Heart left ventricle (tissue), 16 donors: ENCODE measurements around the gene MIS12. TPM values are rescaled to one million over a fixed set of nuclear protein-coding genes. Genes with fewer than 3 reads are reported as not detected.

Experiments
- ATAC-seq, 4 donors: fragments of 200-7000 bp; cut with Tn5 transposase; one replicate each; pipeline ENCODE4 v1.9.1; 2020 to 2022; ENCODE audit warnings: moderate library complexity in 4 of 4, mild to moderate bottlenecking in 3 of 4, moderate number of reproducible peaks in 1 of 4
- DNase-seq, 5 donors: peaks; one replicate each; pipeline ENCODE4 v3.0.0-alpha.2; 2020
- H3K27ac ChIP-seq, 12 donors: fragments of 200-600 bp; sonication (generic) in 4 of 12; one replicate each; pipeline versions ENCODE4 v1.5.0 to v1.8.0; 2016 to 2022; ENCODE audit warnings: mild to moderate bottlenecking in 2 of 12
- H3K27me3 ChIP-seq, 9 donors: fragments of 200-600 bp; sonication (generic) in 2 of 9; one replicate each; pipeline versions ENCODE4 v1.5.1 to v1.8.0; 2016 to 2022; ENCODE audit warnings: mild to moderate bottlenecking in 3 of 9
- H3K36me3 ChIP-seq, 9 donors: fragments of 200-600 bp; sonication (generic) in 2 of 9; one replicate each; pipeline versions ENCODE4 v1.5.0 to v1.8.0; 2018 to 2022; ENCODE audit warnings: mild to moderate bottlenecking in 2 of 9
- H3K4me1 ChIP-seq, 12 donors: fragments of 200-600 bp; sonication (generic) in 4 of 12; one replicate each; pipeline versions ENCODE4 v1.5.0 to v1.8.0; 2016 to 2022; ENCODE audit warnings: mild to moderate bottlenecking in 3 of 12
- H3K4me3 ChIP-seq, 12 donors: fragments of 200-600 bp; sonication (generic) in 4 of 12; one replicate each; pipeline versions ENCODE4 v1.5.0 to v1.8.0; 2017 to 2022; ENCODE audit warnings: mild to moderate bottlenecking in 9 of 12, moderate library complexity in 4 of 12
- H3K9me3 ChIP-seq, 12 donors: fragments of 200-600 bp; sonication (generic) in 4 of 12; one replicate each; pipeline versions ENCODE4 v1.5.0 to v1.8.0; 2016 to 2022; ENCODE audit warnings: mild to moderate bottlenecking in 1 of 12
- POLR2A ChIP-seq, 2 donors: fragments of 450-650 bp; IDR thresholded peaks; one replicate each; pipeline ENCODE4 v1.6.1; 2017; ENCODE audit warnings: antibody characterized with exemption in 2 of 2, mild to moderate bottlenecking in 2 of 2, moderate library complexity in 2 of 2
- WGBS, 4 donors: extraction: QIAGEN DNeasy Blood & Tissue Kit in 2 of 4; methylation state at CpG; one replicate each; pipeline versions ENCODE4 v1.1.5 to v1.1.7; 2013 to 2018; 5-methylcytosine and 5-hydroxymethylcytosine counted together
- intact Hi-C, 10 donors: fragments of 100-400 bp; cut with DNase I; formaldehyde crosslinking; loops; one replicate each; pipeline versions ENCODE4 v1.11.1 to v1.14.2; 2022
- polyA plus RNA-seq, 2 donors: library from polyadenylated mRNA; stranded (reverse); fragments of 200-250 nt; gene quantifications; one replicate each; pipeline ENCODE4 v1.2.3, GENCODE V29; 2013
- total RNA-seq, 9 donors: library from RNA; depleted of rRNA in 2 of 9; stranded (reverse); fragments of >200 nt in 2 of 9; fragmentation: NEBNext Ultra II Directional in 3 of 9; extraction: Animal tissue kit (Norgen Biotek cat#: 25700) in 3 of 9; gene quantifications; one replicate each; pipeline versions ENCODE4 v1.1.0 to v1.2.4, GENCODE V29; 2016 to 2023
- TF ChIP-seq, protein P1 (sequence below), 12 donors: fragments of 200-600 bp; sonication (generic) in 4 of 12; IDR thresholded peaks; one replicate each; pipeline versions ENCODE4 v1.5.0 to v1.8.0; 2018 to 2022; ENCODE audit warnings: antibody characterized with exemption in 12 of 12, mild to moderate bottlenecking in 5 of 12
- donor health status: ischemic (EF 13 %, LVEDD 7.1; RV severe dilation, severe dysfunction).
- donor health status: healthy with polysubstance abuse.
- donor health status: DM: no; HTN: yes; CAD: no.
- donor health status: DM: no; HTN: no; CAD: no.
- donor health status: ischemic (EF 25% LVEDD 6.9; RV normal size, moderate dysfunction).
- donor health status: ischemic (EF 25% LVEDD 5.7; RV mildly dilated, moderate dysfunction).
- donor health status: healthy.
- donor health status: DM: yes; HTN: yes; CAD: no.
- donor health status: ischemic (EF 35%, LVEDD 5.7; RV mildly dilated, moderate dysfunction).
- donor health status: nonischemic (EF 11% LVEDD 7.7; RV severe dilation, severe dysfunction).
- donor health status: DM: yes; HTN: yes; CAD: no.
- donor health status: PGD.
- donor health status: ischemic (EF 29% LVEDD 5.4; RV normal size, mild dysfunction).
- donor health status: nonischemic (EF 23%, LVEDD 6.1; RV moderate dilation, normal function).

MIS12 gene
- total and polyA plus RNA-seq, 11 donors: 5.2 to 14.2 (median 11.0) TPM

DNA sequence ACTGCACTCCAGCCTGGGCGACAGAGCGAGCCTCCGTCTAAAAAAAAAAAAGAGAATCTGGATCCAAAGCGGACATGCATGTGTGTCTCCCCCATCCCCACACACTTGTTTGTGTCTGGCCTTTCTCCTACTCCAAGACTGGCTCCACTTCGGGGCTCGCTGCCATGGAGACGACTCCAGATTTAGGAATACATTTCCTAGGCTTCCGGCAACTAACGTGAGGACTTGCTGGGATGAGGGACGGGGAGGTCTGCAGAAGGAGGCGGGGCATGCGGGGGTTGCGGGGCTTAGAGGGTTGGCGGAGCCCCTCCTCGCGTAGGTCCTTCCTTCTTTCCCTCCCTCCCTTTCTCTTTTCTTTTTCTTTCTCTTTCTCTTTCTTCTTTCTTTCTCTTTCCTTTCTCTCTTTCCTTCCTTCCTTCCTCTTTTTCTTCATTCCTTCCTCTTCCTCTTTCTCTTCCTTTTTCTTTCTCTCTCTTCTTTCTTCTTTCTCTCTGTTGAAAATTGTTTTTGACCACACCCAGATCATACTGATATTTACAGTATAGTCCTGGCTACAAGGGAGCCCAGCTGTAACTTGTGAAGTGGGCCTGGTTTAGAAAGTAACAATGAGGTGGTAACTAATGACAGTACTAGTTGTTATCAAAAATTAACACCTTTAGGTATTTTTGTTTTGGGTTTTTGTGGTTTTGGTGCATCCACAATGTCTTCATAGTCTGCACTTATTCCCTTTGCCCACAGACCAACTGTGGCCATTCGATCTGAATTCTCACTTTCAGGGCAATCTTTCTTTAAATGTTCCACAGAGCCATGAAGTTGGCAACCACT is 25.2 kb downstream of the MIS12 start:
- peaks cover 0 to 55% (median 30%) of the 10 kb centered on the region in 9 donors for H3K36me3 ChIP-seq
- H3K4me3 ChIP-seq: no peak overlapping the region
- H3K27ac ChIP-seq: no peak overlapping the region
- no peak for TF ChIP-seq POLR2A (IDR thresholded peaks at IDR 0.05)
- TF ChIP-seq, protein P1, sequence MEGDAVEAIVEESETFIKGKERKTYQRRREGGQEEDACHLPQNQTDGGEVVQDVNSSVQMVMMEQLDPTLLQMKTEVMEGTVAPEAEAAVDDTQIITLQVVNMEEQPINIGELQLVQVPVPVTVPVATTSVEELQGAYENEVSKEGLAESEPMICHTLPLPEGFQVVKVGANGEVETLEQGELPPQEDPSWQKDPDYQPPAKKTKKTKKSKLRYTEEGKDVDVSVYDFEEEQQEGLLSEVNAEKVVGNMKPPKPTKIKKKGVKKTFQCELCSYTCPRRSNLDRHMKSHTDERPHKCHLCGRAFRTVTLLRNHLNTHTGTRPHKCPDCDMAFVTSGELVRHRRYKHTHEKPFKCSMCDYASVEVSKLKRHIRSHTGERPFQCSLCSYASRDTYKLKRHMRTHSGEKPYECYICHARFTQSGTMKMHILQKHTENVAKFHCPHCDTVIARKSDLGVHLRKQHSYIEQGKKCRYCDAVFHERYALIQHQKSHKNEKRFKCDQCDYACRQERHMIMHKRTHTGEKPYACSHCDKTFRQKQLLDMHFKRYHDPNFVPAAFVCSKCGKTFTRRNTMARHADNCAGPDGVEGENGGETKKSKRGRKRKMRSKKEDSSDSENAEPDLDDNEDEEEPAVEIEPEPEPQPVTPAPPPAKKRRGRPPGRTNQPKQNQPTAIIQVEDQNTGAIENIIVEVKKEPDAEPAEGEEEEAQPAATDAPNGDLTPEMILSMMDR (IDR thresholded peaks at IDR 0.05): no peak
- no peaks in the 10 kb centered on the region for H3K27me3 ChIP-seq
- no peak for DNase-seq
- 47 to 66% (median 57%) methylated on average over 17 of the region's 17 CpGs for WGBS, 4 donors
- H3K4me1 ChIP-seq: peaks cover 0 to 8% (median 0%) of the 10 kb centered on the region in 12 donors
- no peak for ATAC-seq
- intact Hi-C loops: no loop called here
- no peaks in the 10 kb centered on the region for H3K9me3 ChIP-seq

- H3K36me3 ChIP-seq: peaks cover 0 to 64% (median 43%) of the 10 kb centered on the region in 9 donors
These were observed 27.3 kb downstream of the MIS12 start for GRCh38 chr17:5513628-5514027.

GRCh38 chr17:5514976-5515375 is 28.6 kb downstream of the MIS12 start:
- ATAC-seq: no peak
- WGBS, 4 donors: 90 to 94% (median 93%) methylated on average over 10 of the region's 10 CpGs
- H3K27ac ChIP-seq: no peak overlapping the region
- H3K4me3 ChIP-seq: no peak overlapping the region
- no peaks in the 10 kb centered on the region for H3K27me3 ChIP-seq
- TF ChIP-seq POLR2A (IDR thresholded peaks at IDR 0.05): no peak
- TF ChIP-seq, protein P1 (IDR thresholded peaks at IDR 0.05): no peak
- H3K36me3 ChIP-seq: peaks cover 0 to 62% (median 43%) of the 10 kb centered on the region in 9 donors
- H3K4me1 ChIP-seq: peaks cover 0 to 8% (median 0%) of the 10 kb centered on the region in 12 donors
- intact Hi-C loops: no loop called here
- DNase-seq: no peak
- H3K9me3 ChIP-seq: no peaks in the 10 kb centered on the region

More at GRCh38 chr17:5513628-5514027, 27.3 kb downstream of the MIS12 start:
- Histone ChIP-seq H3K4me1 (peaks cover 0 to 8% (median 0%) of the 10 kb centered on the region in 12 donors), H3K27ac (no peak overlapping the region), H3K9me3 (no peaks in the 10 kb centered on the region), H3K4me3 (no peak overlapping the region), H3K27me3 (no peaks in the 10 kb centered on the region)
- intact Hi-C loops: no loop called here
- no peak for ATAC-seq
- TF ChIP-seq, protein P1 (IDR thresholded peaks at IDR 0.05): no peak
- no peak for TF ChIP-seq POLR2A (IDR thresholded peaks at IDR 0.05)
- WGBS, 4 donors: 62 to 67% (median 66%) methylated on average over 7 of the region's 7 CpGs
- no peak for DNase-seq

GRCh38 chr17:5516060-5516792 is 29.9 kb downstream of the MIS12 start:
- Histone ChIP-seq H3K4me3 (no peak overlapping the region), H3K36me3 (peaks cover 0 to 66% (median 50%) of the 10 kb centered on the region in 9 donors), H3K9me3 (no peaks in the 10 kb centered on the region), H3K27ac (peak overlapping the region in 1 of 12 donors; percentile 10), H3K27me3 (no peaks in the 10 kb centered on the region), H3K4me1 (peaks cover 0 to 8% (median 0%) of the 10 kb centered on the region in 12 donors)
- ATAC-seq (peak in 1 of 4 donors; percentile 52), DNase-seq (no peak)
- TF ChIP-seq POLR2A (IDR thresholded peaks at IDR 0.05): no peak
- TF ChIP-seq, protein P1 (IDR thresholded peaks at IDR 0.05): no peak
- 65 to 69% (median 66%) methylated on average over 5 of the region's 5 CpGs for WGBS, 4 donors
- intact Hi-C loops: no loop called here
